Lung (tissue), 12 donors: ENCODE results near the gene TPX2. TPM values are rescaled to one million over a fixed set of nuclear protein-coding genes. Genes with fewer than 3 reads are reported as not detected.

Source experiments
- ATAC-seq: fragments of 200-7000 bp; cut with Tn5 transposase; one replicate; pipeline ENCODE4 v1.9.1; 2020; ENCODE audit warnings: moderate number of reproducible peaks; ENCODE audit not compliant: insufficient read depth, low FRiP score
- DNase-seq, 3 donors: peaks; one replicate each; pipeline ENCODE4 v3.0.0-alpha.2; 2013 to 2017
- H3K27ac ChIP-seq, 2 donors: one replicate each; pipeline ENCODE4 v1.5.1; 2013; ENCODE audit warnings: mild to moderate bottlenecking in 2 of 2, moderate library complexity in 2 of 2, control low read depth in 1 of 2, inconsistent platforms in 1 of 2, low read depth in 1 of 2, low read length in 1 of 2
- H3K27me3 ChIP-seq, 3 donors: one replicate each; pipeline ENCODE4 v1.5.1; 2013; ENCODE audit warnings: low read length in 2 of 3; ENCODE audit not compliant: control insufficient read depth in 3 of 3, insufficient read depth in 3 of 3
- H3K36me3 ChIP-seq, 4 donors: one replicate each; pipeline ENCODE4 v1.5.1; 2013; ENCODE audit warnings: low read length in 4 of 4, mild to moderate bottlenecking in 1 of 4, moderate library complexity in 1 of 4; ENCODE audit not compliant: control insufficient read depth in 4 of 4, insufficient read depth in 4 of 4
- H3K4me1 ChIP-seq, 5 donors: one replicate each; pipeline ENCODE4 v1.5.1; 2013; ENCODE audit warnings: low read length in 5 of 5, mild to moderate bottlenecking in 2 of 5, moderate library complexity in 1 of 5; ENCODE audit not compliant: control insufficient read depth in 5 of 5, insufficient read depth in 5 of 5
- H3K4me3 ChIP-seq: one replicate; pipeline ENCODE4 v1.5.1; 2013; ENCODE audit warnings: mild to moderate bottlenecking, control low read depth, moderate library complexity
- H3K9ac ChIP-seq, 2 donors: one replicate each; pipeline ENCODE4 v1.5.1; 2013; ENCODE audit warnings: low read length in 2 of 2, control low read depth in 1 of 2; ENCODE audit not compliant: insufficient read depth in 1 of 2
- H3K9me3 ChIP-seq, 4 donors: one replicate each; pipeline ENCODE4 v1.5.1; 2013; ENCODE audit warnings: low read length in 3 of 4, mild to moderate bottlenecking in 1 of 4, moderate library complexity in 1 of 4; ENCODE audit not compliant: control insufficient read depth in 4 of 4, insufficient read depth in 3 of 4
- CTCF ChIP-seq: IDR thresholded peaks from 2 replicates; pipeline ENCODE4 v1.5.1; 2012; ENCODE audit warnings: mild to moderate bottlenecking; ENCODE audit errors: control extremely low read depth, extremely low read depth
- WGBS, 2 donors: extraction: QIAGEN DNeasy Blood & Tissue Kit; methylation state at CpG; one replicate each; pipeline ENCODE4 v1.1.7; 2013; 5-methylcytosine and 5-hydroxymethylcytosine counted together
- polyA plus RNA-seq, 2 donors: library from polyadenylated mRNA; stranded (reverse); fragments of 200-250 nt; gene quantifications; one replicate each; pipeline ENCODE4 v1.2.1, GENCODE V29; 2013
- total RNA-seq, 2 donors: library from RNA; depleted of rRNA in 1 of 2; stranded (reverse); fragments of >200 nt in 1 of 2; gene quantifications; one replicate each; pipeline ENCODE4 v1.2.1, GENCODE V29; 2014 to 2021
- donor health status: control.
- donor health status: control.
- donor health status: Bipolar disorder and iron deficiency.
- donor health status: healthy.
- donor health status: DM: yes; HTN: yes; CAD: no.

The TPX2 gene
- total and polyA plus RNA-seq, 4 donors, result 1.6 to 6.5 (median 2.0) TPM

- TF ChIP-seq CTCF, result no peak
- H3K9ac ChIP-seq, result no peak overlapping the region
- H3K36me3 ChIP-seq, result peaks cover 0 to 17% (median 7%) of the 10 kb centered on the region in 4 donors
- no peak overlapping the region for H3K4me3 ChIP-seq
- H3K4me1 ChIP-seq, result peaks cover 0 to 54% (median 5%) of the 10 kb centered on the region in 5 donors
- H3K27me3 ChIP-seq, result no peaks in the 10 kb centered on the region
- ATAC-seq (no peak), DNase-seq (no peak)
- 91 to 93% methylated on average over 6 of the region's 6 CpGs for WGBS, 2 donors
- H3K9me3 ChIP-seq, result no peaks in the 10 kb centered on the region
- no peak overlapping the region for H3K27ac ChIP-seq
Observed at GRCh38 chr20:31693402-31693801, 45.7 kb upstream of the TPX2 start.

- H3K36me3 ChIP-seq, result peaks cover 0 to 16% (median 7%) of the 10 kb centered on the region in 4 donors
- WGBS, 2 donors, result 69 to 76% methylated on average over 4 of the region's 4 CpGs
- H3K9ac ChIP-seq, result no peak overlapping the region
- DNase-seq (no peak), ATAC-seq (no peak)
- H3K27me3 ChIP-seq, result no peaks in the 10 kb centered on the region
- no peak overlapping the region for H3K4me3 ChIP-seq
- H3K27ac ChIP-seq, result peak overlapping the region; percentile 79 to 80
- peaks cover 0 to 61% (median 5%) of the 10 kb centered on the region in 5 donors for H3K4me1 ChIP-seq
- no peaks in the 10 kb centered on the region for H3K9me3 ChIP-seq
- no peak for TF ChIP-seq CTCF
Observed at GRCh38 chr20:31693987-31694661, 45.0 kb upstream of the TPX2 start.

GRCh38 chr20:31694842-31695593, 44.1 kb upstream of the TPX2 start:
- Histone ChIP-seq H3K27ac (peak overlapping the region; percentile 79 to 80), H3K27me3 (no peaks in the 10 kb centered on the region), H3K36me3 (peaks cover 0 to 15% (median 6%) of the 10 kb centered on the region in 4 donors), H3K4me3 (no peak overlapping the region), H3K9me3 (no peaks in the 10 kb centered on the region), H3K9ac (no peak overlapping the region), H3K4me1 (peaks cover 0 to 68% (median 9%) of the 10 kb centered on the region in 5 donors)
- ATAC-seq (no peak), DNase-seq (no peak)
- TF ChIP-seq CTCF, result no peak
- 85 to 95% methylated on average over 5 of the region's 5 CpGs for WGBS, 2 donors
